Activated B cell treated with CpG ODN at 0.5 μM for 24 hours (primary cell): ENCODE measurements around the gene BEX1. TPM values are rescaled to one million over a fixed set of nuclear protein-coding genes. Genes with fewer than 3 reads are reported as not detected.
"Not testable (repeated sequence)": the region's sequence is repeated elsewhere in the genome, so short reads cannot be mapped to it uniquely, and the experiment has no call there.

ENCODE experiments used
- ATAC-seq: fragments of 200-7000 bp; cut with Tn5 transposase; one replicate; pipeline ENCODE4 v1.10.0; 2021; ENCODE audit warnings: low read depth, mild to moderate bottlenecking, moderate library complexity
- CTCF ChIA-PET: fragments of 350-600 bp; sonication (Branson Sonifier 250); formaldehyde crosslinking; loops from one replicate; lab custom pipeline; 2021; ENCODE audit warnings: antibody characterized with exemption; lab: Charles Lee
- POLR2A ChIA-PET: fragments of 350-600 bp; sonication (Branson Sonifier 250); formaldehyde crosslinking; loops from one replicate; lab custom pipeline; 2021; ENCODE audit warnings: antibody characterized with exemption; lab: Charles Lee
- DNase-seq: peaks from one replicate; pipeline ENCODE4 v3.0.0; 2022
- H3K27ac Mint-ChIP-seq: one replicate; pipeline ENCODE4 v1.8.0; 2020; ENCODE audit warnings: mixed read lengths
- H3K27me3 Mint-ChIP-seq: one replicate; pipeline ENCODE4 v1.8.0; 2021; ENCODE audit warnings: mixed read lengths
- H3K36me3 Mint-ChIP-seq: one replicate; pipeline ENCODE4 v1.8.0; 2021; ENCODE audit warnings: low read depth, mixed read lengths
- H3K4me1 Mint-ChIP-seq: one replicate; pipeline ENCODE4 v1.8.0; 2021; ENCODE audit warnings: mixed read lengths
- H3K4me3 Mint-ChIP-seq: one replicate; pipeline ENCODE4 v1.8.0; 2020; ENCODE audit warnings: mild to moderate bottlenecking, mixed read lengths
- H3K9me3 Mint-ChIP-seq: one replicate; pipeline ENCODE4 v1.8.0; 2020; ENCODE audit warnings: mixed read lengths
- CTCF ChIP-seq: fragments of 200-600 bp; IDR thresholded peaks from one replicate; pipeline ENCODE4 v1.8.0; 2022; ENCODE audit warnings: antibody characterized with exemption, mild to moderate bottlenecking
- intact Hi-C: fragments of 100-400 bp; cut with micrococcal nuclease; formaldehyde crosslinking; loops from one replicate; pipeline ENCODE4 v1.15.1; 2024
- total RNA-seq: library from RNA; stranded (reverse); gene quantifications from 2 replicates; pipeline ENCODE4 v1.2.3, GENCODE V29; 2022

Gene BEX1
- total RNA-seq, 1 donor from 2014 or later = 0.84 TPM

- ATAC-seq = no peak
- Mint-ChIP-seq H3K4me3 (no peak overlapping the region), H3K36me3 (no peaks in the 10 kb centered on the region), H3K27me3 (no peaks in the 10 kb centered on the region), H3K9me3 (no peaks in the 10 kb centered on the region), H3K27ac (no peak overlapping the region), H3K4me1 (no peaks in the 10 kb centered on the region)
- no peak for DNase-seq
- ChIA-PET CTCF (no interaction called here), POLR2A (no interaction called here)
- intact Hi-C loops = no loop called here
- TF ChIP-seq CTCF = no peak
Measured at GRCh38 chrX:103052625-103053024, 11.3 kb downstream of the BEX1 start.

- ATAC-seq (no peak), DNase-seq (no peak)
- H3K9me3 Mint-ChIP-seq = no peaks in the 10 kb centered on the region
- ChIA-PET POLR2A (no interaction called here), CTCF (no interaction called here)
- TF ChIP-seq CTCF = no peak
- H3K27ac Mint-ChIP-seq = no peak overlapping the region
- H3K4me3 Mint-ChIP-seq = no peak overlapping the region
- H3K36me3 Mint-ChIP-seq = no peaks in the 10 kb centered on the region
- no peaks in the 10 kb centered on the region for H3K27me3 Mint-ChIP-seq
- intact Hi-C loops = no loop called here
- H3K4me1 Mint-ChIP-seq = no peaks in the 10 kb centered on the region
Measured at GRCh38 chrX:103051260-103051789, 12.6 kb downstream of the BEX1 start.

- ATAC-seq, intact Hi-C loops, H3K4me3 Mint-ChIP-seq, H3K36me3 Mint-ChIP-seq, CTCF ChIA-PET, H3K27me3 Mint-ChIP-seq, H3K9me3 Mint-ChIP-seq, POLR2A ChIA-PET, DNase-seq, H3K4me1 Mint-ChIP-seq, H3K27ac Mint-ChIP-seq: not testable (repeated sequence)
Measured at GRCh38 chrX:103033371-103033770, 30.6 kb downstream of the BEX1 start.

GRCh38 chrX:103017542-103017941, 46.4 kb downstream of the BEX1 start:
- Mint-ChIP-seq H3K27me3 (peaks cover 2% of the 10 kb centered on the region), H3K36me3 (no peaks in the 10 kb centered on the region), H3K27ac (no peak overlapping the region), H3K9me3 (no peaks in the 10 kb centered on the region), H3K4me1 (no peaks in the 10 kb centered on the region), H3K4me3 (no peak overlapping the region)
- POLR2A ChIA-PET = no interaction called here
- TF ChIP-seq CTCF = no peak
- ATAC-seq = no peak
- DNase-seq = no peak
- intact Hi-C loops = no loop called here
- CTCF ChIA-PET = no interaction called here

- no peak for TF ChIP-seq CTCF
- intact Hi-C loops = no loop called here
- no peaks in the 10 kb centered on the region for H3K4me1 Mint-ChIP-seq
- ChIA-PET POLR2A (no interaction called here), CTCF (no interaction called here)
- peaks cover 2% of the 10 kb centered on the region for H3K27me3 Mint-ChIP-seq
- no peak for ATAC-seq
- no peak for DNase-seq
- no peaks in the 10 kb centered on the region for H3K9me3 Mint-ChIP-seq
- no peak overlapping the region for H3K27ac Mint-ChIP-seq
- no peak overlapping the region for H3K4me3 Mint-ChIP-seq
- no peaks in the 10 kb centered on the region for H3K36me3 Mint-ChIP-seq
Measured at GRCh38 chrX:103012945-103013344, 51.0 kb downstream of the BEX1 start.

Other genes with a start within 250 kb of the BEX1 start
- gene RAB40AL, start 126.9 kb downstream of the BEX1 start, total RNA-seq = 0.73 and 0.81 TPM in 2 replicates
- not detected in 2 replicates for gene NXF3, start 29.0 kb upstream of the BEX1 start, total RNA-seq
- gene BEX4, start 150.9 kb upstream of the BEX1 start, total RNA-seq = 12.1 and 12.9 TPM in 2 replicates
- 14.6 and 16.3 TPM in 2 replicates for gene TCEAL8, start 191.0 kb upstream of the BEX1 start, total RNA-seq
- gene TCEAL5, start 212.6 kb upstream of the BEX1 start, total RNA-seq = not detected in 2 replicates
- 12.3 and 13.1 TPM in 2 replicates for gene BEX2, start 246.8 kb upstream of the BEX1 start, total RNA-seq